DND-41 (cell line): ENCODE measurements around the gene TF.

Experiments used
- CTCF ChIP-seq: IDR thresholded peaks from 2 replicates; pipeline ENCODE4 v1.5.1; 2012; ENCODE audit warnings: borderline replicate concordance, low read length, moderate library complexity, mild to moderate bottlenecking; ENCODE audit not compliant: poor library complexity, severe bottlenecking; ENCODE audit errors: extremely low read depth
- EZH2 ChIP-seq: IDR thresholded peaks from 3 replicates; pipeline ENCODE4 v1.6.1; 2012; ENCODE audit warnings: borderline replicate concordance, low read depth, mild to moderate bottlenecking, moderate library complexity, low read length, inconsistent platforms; ENCODE audit not compliant: severe bottlenecking

DNA sequence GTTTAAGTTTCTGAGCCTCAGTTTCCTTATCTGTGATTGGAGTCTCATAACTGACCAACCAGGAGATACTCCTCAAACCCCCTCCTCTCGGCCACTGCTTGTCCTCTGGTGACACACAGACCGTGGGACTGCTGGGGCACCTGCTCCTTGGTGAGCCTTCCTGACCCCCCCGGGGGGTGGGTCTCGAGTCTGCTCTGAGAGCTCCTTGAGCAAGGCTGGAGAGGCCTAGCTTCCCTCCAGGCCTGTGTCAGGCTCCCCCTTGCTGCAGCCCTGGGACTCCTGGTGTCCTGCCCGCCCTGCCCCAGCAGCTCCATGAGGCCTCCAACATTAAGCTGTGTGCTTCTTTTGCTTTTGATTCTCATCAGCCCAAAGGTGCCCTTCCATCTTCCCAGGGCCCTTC, 87.1 kb downstream of the TF start:
- TF ChIP-seq CTCF (no peak), EZH2 (no peak)
